Ovary (tissue), 3 donors: ENCODE data around the gene ADAM10.

Source experiments
- EP300 ChIP-seq: sonication (generic); formaldehyde crosslinking; IDR thresholded peaks from one replicate; pipeline ENCODE4 v1.6.1; 2017; ENCODE audit warnings: antibody characterized with exemption
- POLR2A ChIP-seq: fragments of 450-650 bp; IDR thresholded peaks from one replicate; pipeline ENCODE4 v1.6.1; 2017; ENCODE audit warnings: antibody characterized with exemption, mild to moderate bottlenecking, moderate library complexity
- TF ChIP-seq, protein P1 (sequence below), 3 donors: fragments of 450-650 bp in 2 of 3; fragments of 200-600 bp in 1 of 3; IDR thresholded peaks; one replicate each; pipeline versions ENCODE4 v1.5.1 to v1.8.0; 2016 to 2022; ENCODE audit warnings: antibody characterized with exemption in 3 of 3, mild to moderate bottlenecking in 1 of 3
- donor health status: DM: no; HTN: no; CAD: no.

DNA sequence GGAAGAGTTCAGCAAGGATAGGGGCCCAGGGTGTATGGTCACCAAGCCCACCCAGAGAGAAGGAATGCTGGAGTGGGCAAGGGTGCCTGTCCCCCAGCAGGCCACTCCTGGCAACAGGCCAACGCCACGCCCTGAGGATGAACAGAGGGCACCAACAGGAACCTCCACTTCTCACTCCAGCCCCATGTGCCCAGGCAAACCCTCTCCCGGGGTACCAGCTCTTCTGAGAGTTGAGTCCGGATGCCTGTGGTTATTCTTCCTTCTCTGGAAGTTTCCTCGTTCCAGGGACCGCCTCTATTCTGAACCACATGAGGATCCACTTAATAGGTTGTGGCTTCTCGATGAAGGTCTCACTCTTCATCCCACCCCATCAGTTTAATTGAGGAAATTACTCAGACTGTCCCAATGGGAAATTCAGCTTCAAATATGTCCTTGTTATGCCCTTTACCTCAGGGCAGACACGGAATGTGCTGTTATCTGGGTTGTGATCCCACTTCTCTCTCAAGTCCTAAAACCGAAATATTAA, 203.4 kb downstream of the ADAM10 start:
- TF ChIP-seq, protein P1, sequence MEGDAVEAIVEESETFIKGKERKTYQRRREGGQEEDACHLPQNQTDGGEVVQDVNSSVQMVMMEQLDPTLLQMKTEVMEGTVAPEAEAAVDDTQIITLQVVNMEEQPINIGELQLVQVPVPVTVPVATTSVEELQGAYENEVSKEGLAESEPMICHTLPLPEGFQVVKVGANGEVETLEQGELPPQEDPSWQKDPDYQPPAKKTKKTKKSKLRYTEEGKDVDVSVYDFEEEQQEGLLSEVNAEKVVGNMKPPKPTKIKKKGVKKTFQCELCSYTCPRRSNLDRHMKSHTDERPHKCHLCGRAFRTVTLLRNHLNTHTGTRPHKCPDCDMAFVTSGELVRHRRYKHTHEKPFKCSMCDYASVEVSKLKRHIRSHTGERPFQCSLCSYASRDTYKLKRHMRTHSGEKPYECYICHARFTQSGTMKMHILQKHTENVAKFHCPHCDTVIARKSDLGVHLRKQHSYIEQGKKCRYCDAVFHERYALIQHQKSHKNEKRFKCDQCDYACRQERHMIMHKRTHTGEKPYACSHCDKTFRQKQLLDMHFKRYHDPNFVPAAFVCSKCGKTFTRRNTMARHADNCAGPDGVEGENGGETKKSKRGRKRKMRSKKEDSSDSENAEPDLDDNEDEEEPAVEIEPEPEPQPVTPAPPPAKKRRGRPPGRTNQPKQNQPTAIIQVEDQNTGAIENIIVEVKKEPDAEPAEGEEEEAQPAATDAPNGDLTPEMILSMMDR (IDR thresholded peaks at IDR 0.05) = no peak
- no peak for TF ChIP-seq EP300
- TF ChIP-seq POLR2A = no peak
